Cardiac fibroblast (primary cell): ENCODE results near the gene TIMM10.
A peak's percentile ranks its signal among the peaks of the same experiment; 100 is the strongest.

ENCODE experiments used
- DNase-seq, 2 donors: peaks; one replicate each; pipeline versions ENCODE4 v3.0.0 to v3.0.0-alpha.2; 2010; ENCODE audit warnings: low read depth in 2 of 2
- H3K4me3 ChIP-seq, 2 donors: replicated peaks in 1 of 2; 1 replicate in 1 of 2; 2 replicates in 1 of 2; pipeline ENCODE4 v1.5.1; 2011; ENCODE audit warnings: low read depth in 2 of 2, low read length in 2 of 2, mild to moderate bottlenecking in 2 of 2, moderate library complexity in 1 of 2
- TF ChIP-seq, protein P1 (sequence below): IDR thresholded peaks from one replicate; pipeline ENCODE4 v1.5.1; 2011; ENCODE audit warnings: low read depth, mild to moderate bottlenecking, low read length, inconsistent platforms

The TIMM10 gene

DNA sequence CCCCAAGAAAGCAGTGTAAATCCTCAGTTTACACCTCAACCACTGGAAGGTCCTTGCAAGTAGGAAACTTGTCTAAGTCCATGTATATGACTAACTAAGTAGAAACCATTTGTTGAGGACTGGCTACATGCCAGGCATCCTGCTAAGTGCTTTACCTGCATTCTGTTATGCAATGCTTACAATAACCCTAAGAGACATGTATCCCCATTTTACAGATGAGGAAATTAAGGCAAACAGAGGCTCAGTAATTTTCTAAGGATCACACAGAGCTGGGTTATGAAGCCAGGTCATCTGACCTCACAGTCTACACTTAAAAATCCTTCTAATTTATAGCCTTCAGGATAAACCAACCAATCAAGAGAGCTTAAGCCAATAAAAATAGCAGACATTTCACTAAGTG lies 1.5 kb downstream of the TIMM10 start:
- no peak overlapping the region for H3K4me3 ChIP-seq
- TF ChIP-seq, protein P1, sequence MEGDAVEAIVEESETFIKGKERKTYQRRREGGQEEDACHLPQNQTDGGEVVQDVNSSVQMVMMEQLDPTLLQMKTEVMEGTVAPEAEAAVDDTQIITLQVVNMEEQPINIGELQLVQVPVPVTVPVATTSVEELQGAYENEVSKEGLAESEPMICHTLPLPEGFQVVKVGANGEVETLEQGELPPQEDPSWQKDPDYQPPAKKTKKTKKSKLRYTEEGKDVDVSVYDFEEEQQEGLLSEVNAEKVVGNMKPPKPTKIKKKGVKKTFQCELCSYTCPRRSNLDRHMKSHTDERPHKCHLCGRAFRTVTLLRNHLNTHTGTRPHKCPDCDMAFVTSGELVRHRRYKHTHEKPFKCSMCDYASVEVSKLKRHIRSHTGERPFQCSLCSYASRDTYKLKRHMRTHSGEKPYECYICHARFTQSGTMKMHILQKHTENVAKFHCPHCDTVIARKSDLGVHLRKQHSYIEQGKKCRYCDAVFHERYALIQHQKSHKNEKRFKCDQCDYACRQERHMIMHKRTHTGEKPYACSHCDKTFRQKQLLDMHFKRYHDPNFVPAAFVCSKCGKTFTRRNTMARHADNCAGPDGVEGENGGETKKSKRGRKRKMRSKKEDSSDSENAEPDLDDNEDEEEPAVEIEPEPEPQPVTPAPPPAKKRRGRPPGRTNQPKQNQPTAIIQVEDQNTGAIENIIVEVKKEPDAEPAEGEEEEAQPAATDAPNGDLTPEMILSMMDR: no peak
- DNase-seq: no peak

DNA sequence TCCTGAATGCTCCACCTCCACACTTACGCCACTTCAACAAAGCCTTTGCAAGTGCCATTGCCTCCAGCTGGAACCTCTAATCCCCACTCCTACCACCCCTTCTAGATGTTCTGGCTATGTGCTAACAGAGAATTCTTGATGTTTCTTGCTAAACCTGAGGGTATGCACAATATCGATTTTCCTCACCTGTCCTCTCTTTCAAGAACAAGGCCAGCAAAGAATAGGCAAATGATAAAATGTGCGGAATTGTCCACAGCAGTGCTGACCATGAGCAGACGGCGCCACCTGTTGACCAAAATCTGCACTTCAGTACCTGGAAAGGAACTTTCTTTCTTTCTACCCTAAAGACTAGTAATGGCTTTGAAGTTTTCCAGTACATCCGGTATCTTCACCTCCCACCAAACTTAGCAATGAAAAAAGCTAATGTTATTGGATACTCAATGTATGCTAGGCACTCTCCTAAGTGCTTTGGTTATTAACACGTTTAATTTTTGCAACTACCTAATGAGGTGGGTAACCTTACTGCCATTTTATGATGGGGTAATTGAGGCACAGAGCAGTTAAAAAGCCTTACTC lies 3.4 kb downstream of the TIMM10 start:
- DNase-seq: peak; percentile 72 to 73
- TF ChIP-seq, protein P1: peak; percentile 86
- H3K4me3 ChIP-seq: no peak overlapping the region

DNA sequence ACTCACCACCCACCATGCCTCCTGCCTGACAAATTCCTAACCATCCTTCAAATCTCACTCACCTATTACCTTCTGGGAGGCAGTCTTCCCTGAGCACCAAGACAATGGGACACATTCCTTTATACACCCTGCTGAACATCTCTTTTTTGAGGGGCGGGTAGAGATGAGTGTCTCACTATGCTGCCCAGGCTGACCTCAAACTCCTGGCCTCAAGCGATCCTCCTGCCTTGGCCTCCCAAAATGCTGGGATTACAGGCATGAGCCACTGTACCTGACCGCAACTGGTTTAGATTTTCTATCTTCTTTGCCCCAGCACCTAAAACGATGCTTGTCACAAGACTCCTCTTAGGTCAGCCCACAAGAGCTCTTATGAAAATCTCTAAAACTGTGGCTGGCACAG lies 7.1 kb downstream of the TIMM10 start:
- DNase-seq: no peak
- no peak overlapping the region for H3K4me3 ChIP-seq
- TF ChIP-seq, protein P1: no peak

DNA sequence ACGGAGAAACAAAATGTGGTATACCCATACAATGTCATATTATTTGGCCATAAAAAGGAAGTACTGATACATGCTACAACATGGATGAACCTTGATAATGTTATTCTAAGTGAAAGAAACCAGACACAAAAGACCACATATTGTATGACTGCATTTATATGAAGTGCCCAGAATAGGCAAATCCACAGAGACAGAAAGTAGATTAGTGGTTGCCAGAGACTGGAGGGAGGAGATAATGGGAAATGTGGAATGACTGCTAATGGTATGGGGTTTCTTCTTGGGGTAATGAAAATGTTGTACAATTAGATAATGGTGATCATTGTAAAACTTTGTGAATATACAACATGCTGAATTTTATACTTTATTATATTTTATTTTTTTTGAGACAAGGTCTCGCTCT lies 9.4 kb downstream of the TIMM10 start:
- TF ChIP-seq, protein P1: no peak
- no peak overlapping the region for H3K4me3 ChIP-seq
- no peak for DNase-seq

DNA sequence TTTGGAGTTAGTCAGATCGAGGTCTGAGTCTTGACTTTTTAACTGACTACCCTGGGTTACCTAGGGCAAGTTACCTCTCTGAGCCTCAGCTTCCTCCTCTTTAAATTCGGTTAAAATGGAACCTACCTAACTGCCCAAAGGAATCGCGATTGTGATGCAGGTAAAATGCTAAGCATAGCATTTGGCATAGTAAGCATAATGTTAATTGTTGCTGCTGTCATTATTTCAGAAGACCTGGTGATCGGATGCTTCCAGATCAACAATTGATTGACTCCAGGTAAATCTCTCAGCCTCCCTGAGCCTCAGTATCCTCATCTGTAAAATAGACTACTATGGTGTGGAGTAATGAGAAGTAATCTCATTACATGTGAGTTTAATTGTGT lies 14.5 kb downstream of the TIMM10 start:
- H3K4me3 ChIP-seq: peak overlapping the region; percentile 75 to 92
- no peak for DNase-seq
- TF ChIP-seq, protein P1: no peak

DNA sequence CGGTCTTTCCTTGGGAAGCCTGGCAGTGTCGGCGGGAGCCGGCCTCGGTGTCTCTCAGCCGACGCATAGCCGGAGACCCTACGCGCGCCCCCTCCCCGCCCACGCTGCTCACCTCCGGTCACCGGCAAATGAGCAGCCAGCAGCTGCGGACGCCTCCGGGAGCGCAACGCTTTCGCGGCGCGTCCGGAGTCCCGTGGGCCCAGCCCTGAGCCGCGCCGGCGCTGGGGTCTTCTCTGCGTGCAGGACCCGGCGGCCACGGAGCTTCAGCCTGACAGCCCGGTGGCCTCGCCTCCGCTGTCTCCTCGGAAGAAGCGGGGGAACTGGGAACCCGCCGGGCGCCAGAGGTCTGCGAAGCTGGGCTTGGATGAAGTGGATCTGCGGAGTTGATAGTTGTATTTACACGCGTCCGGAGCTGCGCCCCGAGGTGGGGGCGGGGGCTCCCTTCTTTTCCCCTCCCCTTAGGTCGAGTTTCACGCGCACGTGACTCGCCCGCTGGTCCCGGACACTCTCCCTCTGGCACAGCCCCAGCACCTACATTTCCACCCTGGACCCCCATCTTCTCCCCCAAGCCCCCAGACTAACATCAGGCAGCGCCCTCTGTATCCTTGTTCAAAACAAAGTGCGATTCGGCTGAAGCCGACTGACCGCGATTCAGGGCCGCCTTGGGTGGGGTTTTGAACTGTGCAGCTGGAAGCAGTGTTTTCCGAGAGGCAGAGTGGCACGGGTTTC lies 15.1 kb downstream of the TIMM10 start, which contains the start of gene SLC43A1:
Gene SLC43A1, minus strand, starts transcription at position 371 of the 729 bp plus-strand sequence. CDS start 1,591 bp downstream, outside the sequence.
- peak within 1 kb of the TSS; percentile 75 to 92 for H3K4me3 ChIP-seq
- DNase-seq: peak; percentile 60 to 72
- TF ChIP-seq, protein P1: no peak
